ENCODE results near the gene GHRL.

The GHRL gene

DNA sequence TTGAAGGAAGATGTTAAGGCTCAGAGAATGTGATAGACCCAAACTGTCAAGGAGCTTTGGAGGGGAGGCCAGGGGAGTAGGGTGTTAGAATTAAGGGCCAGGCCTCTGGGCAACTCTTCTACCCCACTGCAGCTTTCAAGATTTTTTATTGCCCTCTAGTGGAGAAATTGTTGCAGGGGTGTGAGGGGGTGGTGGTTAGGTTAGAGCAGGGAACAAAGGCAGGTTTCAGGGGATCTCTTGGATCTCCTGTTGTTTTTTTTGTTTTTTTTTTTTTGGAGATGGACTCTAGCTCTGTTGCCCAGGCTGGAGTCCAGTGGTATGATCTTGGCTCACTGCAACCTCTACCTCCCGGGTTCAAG is 29.6 kb upstream of the GHRL start:
- TF ChIP-seq SUZ12 (IDR thresholded peaks at IDR 0.05; ENCODE audit: extremely low read depth, insufficient read depth, insufficient read length) (no peak), ZNF274 (IDR thresholded peaks at IDR 0.05; ENCODE audit: low read depth, low read length) (no peak), YY1 (IDR thresholded peaks at IDR 0.05; ENCODE audit: insufficient read depth, insufficient read length) (no peak)
- H3K4me3 ChIP-seq (ENCODE audit: insufficient read length, low read depth): no peak overlapping the region
- no peak for DNase-seq (ENCODE audit: low read depth, low spot score)
- no peaks in the 10 kb centered on the region for H3K27me3 ChIP-seq (ENCODE audit: insufficient read depth, insufficient read length)
- no peaks in the 10 kb centered on the region for H3K4me1 ChIP-seq (ENCODE audit: insufficient read depth, insufficient read length)
- H3K9ac ChIP-seq (ENCODE audit: insufficient read length, low read depth): no peak overlapping the region
- H3K9me3 ChIP-seq (ENCODE audit: insufficient read depth, low read length): no peaks in the 10 kb centered on the region
- H3K36me3 ChIP-seq (ENCODE audit: insufficient read depth, insufficient read length, low read length): peaks cover 22% of the 10 kb centered on the region

DNA sequence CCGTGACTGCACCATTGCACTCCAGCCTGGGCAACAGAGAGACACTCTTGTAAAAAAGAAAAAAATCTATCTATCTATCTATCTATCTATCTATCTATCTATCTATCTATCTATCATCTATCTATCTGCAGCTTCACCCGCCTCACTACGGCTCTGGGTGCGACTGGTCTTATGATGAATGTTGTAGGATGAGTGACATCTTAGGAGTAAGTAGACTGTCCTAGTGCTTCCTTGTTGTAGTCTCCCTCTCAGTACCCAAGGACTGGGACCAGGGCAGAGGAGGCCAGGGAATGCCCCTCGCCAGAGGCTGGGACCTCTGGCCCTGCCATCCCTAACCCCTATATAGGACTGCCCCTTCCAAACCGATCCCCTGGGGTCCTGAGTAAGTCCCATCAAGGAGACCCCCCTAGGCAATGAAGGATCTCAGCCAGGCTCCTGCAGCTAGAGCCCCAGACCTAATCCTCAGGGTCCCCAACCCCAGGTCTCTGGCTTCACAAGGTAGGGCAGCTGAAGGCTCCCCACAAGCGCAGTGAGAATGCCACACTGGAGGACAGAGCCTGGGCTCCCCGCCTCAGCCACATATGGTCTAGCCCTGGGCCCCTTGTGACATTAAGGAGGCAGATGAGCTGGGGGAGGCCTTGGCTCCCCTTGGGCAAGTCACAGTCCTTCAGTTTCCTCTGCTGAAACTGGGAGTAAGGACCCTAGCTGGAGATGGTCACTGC is 29.0 kb upstream of the GHRL start:
- DNase-seq (ENCODE audit: low read depth, low spot score): no peak
- Histone ChIP-seq H3K4me3 (ENCODE audit: insufficient read length, low read depth) (no peak overlapping the region), H3K36me3 (ENCODE audit: insufficient read depth, insufficient read length, low read length) (peaks cover 27% of the 10 kb centered on the region), H3K4me1 (ENCODE audit: insufficient read depth, insufficient read length) (no peaks in the 10 kb centered on the region), H3K9ac (ENCODE audit: insufficient read length, low read depth) (no peak overlapping the region), H3K9me3 (ENCODE audit: insufficient read depth, low read length) (no peaks in the 10 kb centered on the region), H3K27me3 (ENCODE audit: insufficient read depth, insufficient read length) (no peaks in the 10 kb centered on the region)
- TF ChIP-seq ZNF274 (IDR thresholded peaks at IDR 0.05; ENCODE audit: low read depth, low read length) (no peak), SUZ12 (IDR thresholded peaks at IDR 0.05; ENCODE audit: extremely low read depth, insufficient read depth, insufficient read length) (no peak), YY1 (IDR thresholded peaks at IDR 0.05; ENCODE audit: insufficient read depth, insufficient read length) (no peak)

DNA sequence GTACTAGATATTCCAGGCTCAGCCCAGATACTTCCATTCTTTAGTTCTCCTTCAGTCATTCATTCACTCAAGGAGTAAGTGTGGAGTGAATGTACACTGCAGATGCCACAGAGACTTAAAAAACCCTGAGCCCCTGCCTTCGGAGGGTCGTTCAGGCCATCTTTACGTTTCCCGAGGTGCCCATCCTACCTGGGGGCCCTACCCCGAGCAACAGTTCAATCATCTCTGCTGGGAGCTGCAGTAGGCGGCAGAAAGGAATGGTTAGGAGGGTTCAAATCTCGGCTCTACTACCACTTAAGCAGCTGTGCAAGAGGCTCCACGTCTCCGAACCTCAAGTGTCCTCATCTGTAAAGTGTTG is 27.6 kb upstream of the GHRL start:
- Histone ChIP-seq H3K9me3 (ENCODE audit: insufficient read depth, low read length) (no peaks in the 10 kb centered on the region), H3K4me1 (ENCODE audit: insufficient read depth, insufficient read length) (no peaks in the 10 kb centered on the region), H3K9ac (ENCODE audit: insufficient read length, low read depth) (peak overlapping the region; percentile 99), H3K27me3 (ENCODE audit: insufficient read depth, insufficient read length) (no peaks in the 10 kb centered on the region), H3K36me3 (ENCODE audit: insufficient read depth, insufficient read length, low read length) (peaks cover 42% of the 10 kb centered on the region), H3K4me3 (ENCODE audit: insufficient read length, low read depth) (peak overlapping the region; percentile 98)
- TF ChIP-seq SUZ12 (IDR thresholded peaks at IDR 0.05; ENCODE audit: extremely low read depth, insufficient read depth, insufficient read length): no peak
- TF ChIP-seq ZNF274 (IDR thresholded peaks at IDR 0.05; ENCODE audit: low read depth, low read length): no peak
- TF ChIP-seq YY1 (IDR thresholded peaks at IDR 0.05; ENCODE audit: insufficient read depth, insufficient read length): no peak
- no peak for DNase-seq (ENCODE audit: low read depth, low spot score)

GRCh38 chr3:10319804-10320203 is 27.1 kb upstream of the GHRL start:
- TF ChIP-seq YY1 (IDR thresholded peaks at IDR 0.05; ENCODE audit: insufficient read depth, insufficient read length): no peak
- no peak for DNase-seq (ENCODE audit: low read depth, low spot score)
- Histone ChIP-seq H3K9ac (ENCODE audit: insufficient read length, low read depth) (peak overlapping the region; percentile 99), H3K9me3 (ENCODE audit: insufficient read depth, low read length) (no peaks in the 10 kb centered on the region), H3K4me1 (ENCODE audit: insufficient read depth, insufficient read length) (no peaks in the 10 kb centered on the region), H3K4me3 (ENCODE audit: insufficient read length, low read depth) (peak overlapping the region; percentile 98), H3K36me3 (ENCODE audit: insufficient read depth, insufficient read length, low read length) (peaks cover 47% of the 10 kb centered on the region), H3K27me3 (ENCODE audit: insufficient read depth, insufficient read length) (no peaks in the 10 kb centered on the region)

GRCh38 chr3:10319251-10319650 is 26.5 kb upstream of the GHRL start:
- no peaks in the 10 kb centered on the region for H3K9me3 ChIP-seq (ENCODE audit: insufficient read depth, low read length)
- peaks cover 53% of the 10 kb centered on the region for H3K36me3 ChIP-seq (ENCODE audit: insufficient read depth, insufficient read length, low read length)
- no peaks in the 10 kb centered on the region for H3K4me1 ChIP-seq (ENCODE audit: insufficient read depth, insufficient read length)
- H3K27me3 ChIP-seq (ENCODE audit: insufficient read depth, insufficient read length): no peaks in the 10 kb centered on the region
- DNase-seq (ENCODE audit: low read depth, low spot score): no peak
- H3K4me3 ChIP-seq (ENCODE audit: insufficient read length, low read depth): no peak overlapping the region
- H3K9ac ChIP-seq (ENCODE audit: insufficient read length, low read depth): peak overlapping the region; percentile 46
- TF ChIP-seq SUZ12 (IDR thresholded peaks at IDR 0.05; ENCODE audit: extremely low read depth, insufficient read depth, insufficient read length): no peak
- no peak for TF ChIP-seq ZNF274 (IDR thresholded peaks at IDR 0.05; ENCODE audit: low read depth, low read length)
- no peak for TF ChIP-seq YY1 (IDR thresholded peaks at IDR 0.05; ENCODE audit: insufficient read depth, insufficient read length)

DNA sequence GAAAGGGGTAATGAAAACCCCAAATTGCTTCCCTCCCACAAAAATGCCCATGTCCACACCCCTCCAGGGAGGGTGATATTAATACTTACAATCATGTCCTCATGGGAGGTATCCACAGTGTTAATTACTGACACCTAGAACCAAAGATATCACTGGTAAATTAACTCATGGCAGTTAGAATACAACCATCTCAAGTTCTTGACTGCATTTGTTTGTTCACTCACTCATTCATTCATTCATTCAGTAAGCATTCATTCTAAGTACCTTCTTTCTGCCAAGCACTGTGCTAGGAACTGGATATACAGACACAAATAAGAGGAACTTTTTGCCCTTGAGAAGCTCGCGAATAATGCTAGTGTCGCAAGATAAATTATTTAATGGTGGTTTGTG is 25.2 kb upstream of the GHRL start:
- TF ChIP-seq ZNF274 (IDR thresholded peaks at IDR 0.05; ENCODE audit: low read depth, low read length) (no peak), YY1 (IDR thresholded peaks at IDR 0.05; ENCODE audit: insufficient read depth, insufficient read length) (no peak), SUZ12 (IDR thresholded peaks at IDR 0.05; ENCODE audit: extremely low read depth, insufficient read depth, insufficient read length) (no peak)
- Histone ChIP-seq H3K9ac (ENCODE audit: insufficient read length, low read depth) (no peak overlapping the region), H3K4me3 (ENCODE audit: insufficient read length, low read depth) (no peak overlapping the region), H3K9me3 (ENCODE audit: insufficient read depth, low read length) (no peaks in the 10 kb centered on the region), H3K27me3 (ENCODE audit: insufficient read depth, insufficient read length) (no peaks in the 10 kb centered on the region), H3K36me3 (ENCODE audit: insufficient read depth, insufficient read length, low read length) (peaks cover 65% of the 10 kb centered on the region), H3K4me1 (ENCODE audit: insufficient read depth, insufficient read length) (no peaks in the 10 kb centered on the region)
- DNase-seq (ENCODE audit: low read depth, low spot score): no peak

DNA sequence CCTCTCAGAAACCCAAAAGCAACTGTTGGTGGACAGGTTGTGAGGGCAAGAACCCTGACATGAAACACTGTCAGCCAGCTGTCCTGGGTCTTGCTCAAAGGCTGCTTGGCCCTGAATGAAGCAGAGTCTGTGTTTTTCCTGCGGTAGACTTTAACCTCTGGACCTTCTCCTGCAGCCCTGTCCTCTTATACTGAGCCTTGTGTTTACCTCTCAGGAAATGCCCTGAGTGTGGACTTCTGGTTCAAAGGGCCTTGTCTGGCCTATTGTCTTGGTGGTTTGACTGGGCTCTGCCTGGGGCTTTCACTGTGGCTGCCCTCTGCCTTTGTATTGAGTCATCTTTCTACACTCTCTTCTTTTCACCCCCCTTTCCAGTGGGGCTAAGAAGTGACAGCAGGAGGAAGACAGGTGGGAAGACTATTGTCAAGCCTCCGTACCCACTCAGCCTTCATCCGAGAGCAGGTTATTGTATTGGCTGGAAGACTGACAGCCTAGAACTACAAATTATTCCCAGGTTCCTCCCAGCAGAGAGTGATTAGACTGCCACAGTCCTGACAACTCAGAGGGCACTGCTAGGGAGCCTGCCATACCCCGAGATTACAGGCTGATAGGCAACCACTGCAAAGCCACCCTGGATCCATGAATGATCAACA is 24.7 kb upstream of the GHRL start:
- H3K27me3 ChIP-seq (ENCODE audit: insufficient read depth, insufficient read length): no peaks in the 10 kb centered on the region
- no peak for TF ChIP-seq YY1 (IDR thresholded peaks at IDR 0.05; ENCODE audit: insufficient read depth, insufficient read length)
- no peak for TF ChIP-seq SUZ12 (IDR thresholded peaks at IDR 0.05; ENCODE audit: extremely low read depth, insufficient read depth, insufficient read length)
- no peak for TF ChIP-seq ZNF274 (IDR thresholded peaks at IDR 0.05; ENCODE audit: low read depth, low read length)
- no peaks in the 10 kb centered on the region for H3K9me3 ChIP-seq (ENCODE audit: insufficient read depth, low read length)
- peaks cover 70% of the 10 kb centered on the region for H3K36me3 ChIP-seq (ENCODE audit: insufficient read depth, insufficient read length, low read length)
- H3K4me1 ChIP-seq (ENCODE audit: insufficient read depth, insufficient read length): no peaks in the 10 kb centered on the region
- no peak overlapping the region for H3K4me3 ChIP-seq (ENCODE audit: insufficient read length, low read depth)
- no peak for DNase-seq (ENCODE audit: low read depth, low spot score)
- no peak overlapping the region for H3K9ac ChIP-seq (ENCODE audit: insufficient read length, low read depth)

Measured in NT2/D1 (cell line).